Measurements from ENCODE around the gene LINGO1. TPM values are rescaled to one million over a fixed set of nuclear protein-coding genes. Genes with fewer than 3 reads are reported as not detected.

The LINGO1 gene
- total and polyA plus RNA-seq, 9 of the 15 experiments (the other 6 are each of a cell fraction or from before 2014, with no cell fraction given) = 0.07 to 15.3 (median 2.1) TPM

DNA sequence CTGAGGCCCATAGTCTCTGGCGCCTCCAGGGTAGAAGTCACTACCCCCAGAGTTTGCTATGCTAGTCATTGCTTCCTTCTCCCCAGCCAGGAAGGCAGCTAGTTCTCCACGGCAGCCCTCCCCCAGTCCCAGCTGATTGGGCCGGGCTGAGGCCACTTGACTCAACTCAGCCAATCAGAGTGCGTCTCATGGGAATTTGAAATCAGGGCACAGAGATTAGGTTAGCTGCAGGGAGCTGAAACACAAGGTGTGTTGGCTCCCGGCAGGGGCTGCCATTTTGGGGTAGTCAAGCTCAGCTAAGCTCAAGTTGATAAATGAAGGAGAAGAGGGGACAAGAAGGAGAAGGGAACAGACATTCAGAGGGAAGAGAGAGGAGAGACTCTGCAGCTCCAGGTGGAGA is 32.8 kb downstream of the LINGO1 start (continued):
- TF ChIP-seq ZNF282 (CRISPR knock-in tag; IDR thresholded peaks at IDR 0.05) (no peak), ILF3 (IDR thresholded peaks at IDR 0.05; ENCODE audit: borderline replicate concordance) (no peak), ZNF143 (CRISPR knock-in tag; IDR thresholded peaks at IDR 0.05) (no peak), FOXP1 (CRISPR knock-in tag; IDR thresholded peaks at IDR 0.05) (no peak), NR4A1 (CRISPR knock-in tag; IDR thresholded peaks at IDR 0.05) (no peak), NR4A1 (tag; IDR thresholded peaks at IDR 0.05) (no peak), RBFOX2 (IDR thresholded peaks at IDR 0.05; ENCODE audit: low read depth, low read length) (no peak), PHB2 (IDR thresholded peaks at IDR 0.05; ENCODE audit: low read depth) (no peak), VEZF1 (CRISPR knock-in tag; IDR thresholded peaks at IDR 0.05) (no peak), MAFK (IDR thresholded peaks at IDR 0.05; ENCODE audit: low read length) (no peak), CHCHD3 (CRISPR knock-in tag; IDR thresholded peaks at IDR 0.05) (no peak), ZNF354B (CRISPR knock-in tag; IDR thresholded peaks at IDR 0.05) (no peak), BMI1 (IDR thresholded peaks at IDR 0.05; ENCODE audit: low read length) (no peak), HLTF (IDR thresholded peaks at IDR 0.05) (no peak), NR2C1 (IDR thresholded peaks at IDR 0.05) (no peak), NR2C1 (tag; IDR thresholded peaks at IDR 0.05) (no peak), POLR2A (conservative IDR thresholded peaks at IDR 0.05) (0 out of 2 replicates have a peak, but pooled peaks have one; percentile 41)
- TF ChIP-seq, protein P1, sequence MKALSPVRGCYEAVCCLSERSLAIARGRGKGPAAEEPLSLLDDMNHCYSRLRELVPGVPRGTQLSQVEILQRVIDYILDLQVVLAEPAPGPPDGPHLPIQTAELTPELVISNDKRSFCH (CRISPR knock-in tag; IDR thresholded peaks at IDR 0.05) = no peak
- TF ChIP-seq, protein P1 (tag; IDR thresholded peaks at IDR 0.05) = no peak
- TF ChIP-seq, protein P2, sequence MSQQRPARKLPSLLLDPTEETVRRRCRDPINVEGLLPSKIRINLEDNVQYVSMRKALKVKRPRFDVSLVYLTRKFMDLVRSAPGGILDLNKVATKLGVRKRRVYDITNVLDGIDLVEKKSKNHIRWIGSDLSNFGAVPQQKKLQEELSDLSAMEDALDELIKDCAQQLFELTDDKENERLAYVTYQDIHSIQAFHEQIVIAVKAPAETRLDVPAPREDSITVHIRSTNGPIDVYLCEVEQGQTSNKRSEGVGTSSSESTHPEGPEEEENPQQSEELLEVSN (IDR thresholded peaks at IDR 0.05; ENCODE audit: borderline replicate concordance in 1 of 2, extremely low read depth in 1 of 2, insufficient read depth in 1 of 2, insufficient read length in 1 of 2, low read depth in 1 of 2, low read length in 1 of 2, poor library complexity in 1 of 2, severe bottlenecking in 1 of 2) = peak in 1 of 2 experiments; percentile 56
- TF ChIP-seq, protein P3, sequence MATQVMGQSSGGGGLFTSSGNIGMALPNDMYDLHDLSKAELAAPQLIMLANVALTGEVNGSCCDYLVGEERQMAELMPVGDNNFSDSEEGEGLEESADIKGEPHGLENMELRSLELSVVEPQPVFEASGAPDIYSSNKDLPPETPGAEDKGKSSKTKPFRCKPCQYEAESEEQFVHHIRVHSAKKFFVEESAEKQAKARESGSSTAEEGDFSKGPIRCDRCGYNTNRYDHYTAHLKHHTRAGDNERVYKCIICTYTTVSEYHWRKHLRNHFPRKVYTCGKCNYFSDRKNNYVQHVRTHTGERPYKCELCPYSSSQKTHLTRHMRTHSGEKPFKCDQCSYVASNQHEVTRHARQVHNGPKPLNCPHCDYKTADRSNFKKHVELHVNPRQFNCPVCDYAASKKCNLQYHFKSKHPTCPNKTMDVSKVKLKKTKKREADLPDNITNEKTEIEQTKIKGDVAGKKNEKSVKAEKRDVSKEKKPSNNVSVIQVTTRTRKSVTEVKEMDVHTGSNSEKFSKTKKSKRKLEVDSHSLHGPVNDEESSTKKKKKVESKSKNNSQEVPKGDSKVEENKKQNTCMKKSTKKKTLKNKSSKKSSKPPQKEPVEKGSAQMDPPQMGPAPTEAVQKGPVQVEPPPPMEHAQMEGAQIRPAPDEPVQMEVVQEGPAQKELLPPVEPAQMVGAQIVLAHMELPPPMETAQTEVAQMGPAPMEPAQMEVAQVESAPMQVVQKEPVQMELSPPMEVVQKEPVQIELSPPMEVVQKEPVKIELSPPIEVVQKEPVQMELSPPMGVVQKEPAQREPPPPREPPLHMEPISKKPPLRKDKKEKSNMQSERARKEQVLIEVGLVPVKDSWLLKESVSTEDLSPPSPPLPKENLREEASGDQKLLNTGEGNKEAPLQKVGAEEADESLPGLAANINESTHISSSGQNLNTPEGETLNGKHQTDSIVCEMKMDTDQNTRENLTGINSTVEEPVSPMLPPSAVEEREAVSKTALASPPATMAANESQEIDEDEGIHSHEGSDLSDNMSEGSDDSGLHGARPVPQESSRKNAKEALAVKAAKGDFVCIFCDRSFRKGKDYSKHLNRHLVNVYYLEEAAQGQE (IDR thresholded peaks at IDR 0.05; ENCODE audit: borderline replicate concordance) = peak; percentile 52
- TF ChIP-seq, protein P3 (CRISPR knock-in tag; IDR thresholded peaks at IDR 0.05; ENCODE audit: low read depth) = no peak
